H54 (cell line): Measurements from ENCODE around the gene USP6NL.

ENCODE experiments used
- DNase-seq: peaks from one replicate; pipeline ENCODE4 v3.0.0; 2011; ENCODE audit warnings: low spot score, mixed read lengths; ENCODE audit not compliant: insufficient read length
- FAIRE-seq: peaks from 3 replicates; lab custom pipeline; 2011; peaks lifted over from hg19 to GRCh38; lab: Jason Lieb, UNC
- POLR2A ChIP-seq: IDR thresholded peaks from 2 replicates; pipeline ENCODE4 v1.6.1; 2011; ENCODE audit warnings: low read depth, mild to moderate bottlenecking, low read length

Gene USP6NL

DNA sequence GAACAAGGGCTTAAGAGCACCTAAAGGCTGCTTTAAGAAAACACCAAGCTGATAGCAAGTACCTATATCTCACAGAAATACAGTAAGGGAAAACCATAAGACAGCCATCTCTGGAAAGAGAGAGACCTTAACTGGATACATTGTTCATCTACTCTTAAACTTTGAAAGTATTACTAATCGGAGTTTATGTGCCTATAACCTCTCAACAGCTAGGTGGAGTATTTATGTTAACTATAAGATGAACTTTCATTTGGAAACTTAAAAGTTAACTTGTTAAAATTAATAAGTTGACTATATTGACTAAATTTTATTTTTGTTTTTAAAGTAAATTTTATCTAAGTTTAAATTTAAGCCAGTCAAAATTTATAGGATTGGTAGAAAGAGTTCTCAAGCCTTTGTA, 90.6 kb downstream of the USP6NL start:
- DNase-seq (no peak), FAIRE-seq (no peak)
- TF ChIP-seq POLR2A: no peak

GRCh38 chr10:11517150-11517549, 94.3 kb downstream of the USP6NL start:
- FAIRE-seq (peak; percentile 45), DNase-seq (no peak)
- TF ChIP-seq POLR2A: no peak

DNA sequence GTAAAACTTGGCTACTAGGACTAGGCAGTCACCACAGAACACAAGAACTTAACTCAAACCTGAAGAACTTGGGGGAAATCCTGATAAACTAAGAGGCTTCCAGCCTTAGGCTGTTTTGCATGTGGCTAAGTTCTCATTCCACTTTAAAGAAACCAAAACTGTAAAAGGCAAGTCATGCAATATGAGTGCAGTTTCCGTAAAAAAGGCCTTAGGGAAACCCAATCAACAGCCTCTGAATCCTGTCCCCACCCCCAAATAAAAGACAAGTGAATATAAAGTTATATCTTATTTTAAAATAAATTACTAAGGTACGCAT, 95.1 kb downstream of the USP6NL start:
- FAIRE-seq (no peak), DNase-seq (no peak)
- TF ChIP-seq POLR2A: no peak

DNA sequence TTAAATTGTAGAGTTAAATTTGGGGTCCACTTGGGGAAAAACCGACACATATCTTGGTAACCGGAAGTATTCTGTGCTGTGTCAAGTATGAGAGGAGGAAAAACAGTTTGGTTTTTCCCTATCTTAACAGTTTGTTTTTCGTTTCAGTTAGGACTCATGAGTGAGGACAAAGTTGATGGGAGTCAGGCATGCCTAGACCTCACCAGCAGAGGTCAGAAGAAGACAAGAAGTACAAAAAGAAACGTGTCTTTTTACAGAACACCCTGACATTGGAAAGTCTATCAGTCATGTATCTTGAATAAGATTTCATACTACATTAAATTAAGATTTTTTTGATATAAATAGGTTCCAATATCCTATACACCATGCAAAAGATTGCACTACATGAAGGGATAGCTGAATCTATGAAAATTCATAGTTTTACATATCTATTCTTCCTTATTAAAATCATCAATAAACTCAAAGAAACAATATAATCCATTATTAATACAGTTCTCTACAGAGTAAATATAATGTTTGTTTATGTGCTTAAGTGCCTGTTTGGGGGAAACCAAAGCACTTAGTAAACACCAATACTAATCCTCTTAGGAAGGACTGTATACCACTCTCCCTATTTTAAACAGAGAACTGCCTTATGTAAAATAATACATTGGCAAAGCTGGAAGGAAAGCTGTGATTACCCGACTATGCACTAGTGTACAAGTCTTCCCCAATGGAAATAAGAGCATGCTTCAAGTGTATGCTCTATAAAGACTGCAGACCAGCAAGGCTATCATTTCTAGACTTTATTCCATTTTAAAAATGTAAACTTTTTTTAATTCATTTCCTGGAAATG, 95.6 kb downstream of the USP6NL start:
- DNase-seq (no peak), FAIRE-seq (peak; percentile 90)
- no peak for TF ChIP-seq POLR2A

DNA sequence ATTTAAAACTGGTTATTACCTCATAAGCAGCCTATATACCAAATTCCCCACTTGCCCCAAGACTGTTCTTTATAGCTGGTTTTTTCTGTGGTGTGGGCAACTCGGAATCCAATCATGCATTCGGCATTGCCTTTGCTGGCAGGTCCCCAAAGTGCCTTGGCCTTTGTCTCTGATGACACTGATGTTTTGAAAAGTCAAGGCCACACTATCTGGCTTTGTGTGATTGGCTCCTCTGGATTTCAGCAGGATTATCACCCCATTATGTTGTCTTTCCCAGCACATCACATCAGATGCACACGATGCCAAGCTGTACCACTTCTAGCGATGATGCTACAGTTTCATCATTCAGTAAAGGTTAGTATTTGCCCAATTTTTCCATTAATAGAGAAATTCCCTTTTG, 97.7 kb downstream of the USP6NL start:
- FAIRE-seq (no peak), DNase-seq (no peak)
- TF ChIP-seq POLR2A: no peak

DNA sequence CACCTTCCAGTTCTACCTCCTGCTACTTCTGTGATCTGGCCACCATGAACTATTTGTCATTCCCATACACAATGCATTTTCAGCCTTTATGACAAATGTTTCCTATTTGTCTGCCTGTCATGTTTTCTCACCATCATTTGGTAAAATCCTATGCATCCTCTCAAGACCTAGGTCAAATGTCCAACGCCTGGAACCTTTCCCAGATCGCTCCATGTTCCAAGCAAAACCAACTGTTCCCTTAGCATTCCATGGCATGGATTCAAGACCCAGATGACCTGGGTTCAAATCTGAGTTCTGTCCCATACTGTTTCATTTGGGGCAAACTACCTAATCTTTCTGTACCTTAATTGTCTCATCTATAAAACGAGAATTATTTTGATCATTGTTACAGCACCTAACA, 98.9 kb downstream of the USP6NL start:
- FAIRE-seq: no peak

DNA sequence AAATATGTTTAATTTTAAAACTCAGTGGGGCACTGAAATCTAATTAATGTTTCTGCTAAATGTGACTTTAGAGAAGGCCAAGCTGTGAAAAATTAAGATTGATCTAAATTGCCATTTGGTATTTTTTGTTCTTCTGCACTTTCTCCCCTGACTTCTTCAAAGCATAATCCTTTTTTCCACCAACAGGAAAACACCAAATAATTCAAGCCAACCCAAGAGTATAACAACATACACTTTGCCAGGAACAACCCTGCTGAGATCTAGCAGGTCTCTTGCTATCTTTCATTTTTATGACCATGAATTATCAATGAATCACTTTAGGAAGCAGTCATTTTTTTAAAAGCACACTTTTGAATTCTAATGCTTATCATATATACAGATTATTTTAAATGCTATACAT, 100.1 kb downstream of the USP6NL start:
- DNase-seq (no peak), FAIRE-seq (no peak)
- TF ChIP-seq POLR2A: no peak

More for the DNA sequence above, 98.9 kb downstream of the USP6NL start:
- DNase-seq: no peak
- no peak for TF ChIP-seq POLR2A

DNA sequence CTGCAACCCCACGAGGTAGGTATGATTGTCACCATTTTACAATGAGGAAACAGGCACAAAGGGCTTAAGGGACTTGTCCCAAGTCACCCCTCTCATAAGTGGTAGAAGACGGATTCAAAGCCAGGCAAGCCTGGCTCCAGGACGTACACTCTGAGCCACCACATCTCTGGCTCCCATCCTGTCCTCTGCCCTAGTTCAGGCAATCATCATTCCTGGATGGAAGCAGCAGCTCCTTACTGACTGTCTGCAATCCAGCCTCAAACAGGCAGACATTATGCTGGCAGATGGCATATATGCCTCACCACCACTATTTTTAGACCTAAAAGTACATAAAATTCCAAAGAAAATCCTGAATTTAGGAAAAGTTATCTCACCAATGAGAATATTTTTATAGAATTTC, 100.7 kb downstream of the USP6NL start:
- no peak for DNase-seq
- no peak for FAIRE-seq
- TF ChIP-seq POLR2A: no peak

- DNase-seq: no peak
- no peak for TF ChIP-seq POLR2A
- no peak for FAIRE-seq
Measured at GRCh38 chr10:11510281-11510680, 101.2 kb downstream of the USP6NL start.

- no peak for FAIRE-seq
- no peak for DNase-seq
Measured at GRCh38 chr10:11509036-11509435, 102.4 kb downstream of the USP6NL start.

DNA sequence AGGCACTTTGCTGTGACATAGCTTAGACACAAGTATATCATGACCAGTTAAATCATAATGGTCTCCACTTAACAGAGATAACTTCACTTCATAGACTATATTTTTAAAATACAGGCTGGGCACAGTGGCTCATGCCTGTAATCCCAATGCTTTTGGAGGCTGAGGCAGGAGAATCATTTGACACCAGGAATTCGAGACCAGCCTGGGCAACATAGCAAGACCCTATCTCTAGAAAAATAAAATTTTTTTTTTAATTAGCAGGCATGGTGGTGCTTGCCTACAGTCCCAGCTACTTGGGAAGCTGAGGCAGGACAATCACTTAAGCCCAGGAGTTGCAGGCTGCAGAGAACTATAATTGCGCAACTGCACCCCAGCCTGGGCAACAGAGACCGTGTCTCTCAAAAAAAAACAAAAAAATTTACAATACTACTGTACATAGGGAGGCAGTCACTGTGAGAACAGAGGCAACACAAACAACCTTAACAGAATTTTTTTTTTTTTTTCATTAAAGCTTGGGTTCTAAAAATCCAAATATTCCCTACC, 105.1 kb downstream of the USP6NL start:
- no peak for FAIRE-seq
- TF ChIP-seq POLR2A: no peak
- no peak for DNase-seq

More at GRCh38 chr10:11509036-11509435, 102.4 kb downstream of the USP6NL start:
- no peak for TF ChIP-seq POLR2A

GRCh38 chr10:11505639-11506038, 105.8 kb downstream of the USP6NL start:
- no peak for DNase-seq
- TF ChIP-seq POLR2A: no peak
- no peak for FAIRE-seq

DNA sequence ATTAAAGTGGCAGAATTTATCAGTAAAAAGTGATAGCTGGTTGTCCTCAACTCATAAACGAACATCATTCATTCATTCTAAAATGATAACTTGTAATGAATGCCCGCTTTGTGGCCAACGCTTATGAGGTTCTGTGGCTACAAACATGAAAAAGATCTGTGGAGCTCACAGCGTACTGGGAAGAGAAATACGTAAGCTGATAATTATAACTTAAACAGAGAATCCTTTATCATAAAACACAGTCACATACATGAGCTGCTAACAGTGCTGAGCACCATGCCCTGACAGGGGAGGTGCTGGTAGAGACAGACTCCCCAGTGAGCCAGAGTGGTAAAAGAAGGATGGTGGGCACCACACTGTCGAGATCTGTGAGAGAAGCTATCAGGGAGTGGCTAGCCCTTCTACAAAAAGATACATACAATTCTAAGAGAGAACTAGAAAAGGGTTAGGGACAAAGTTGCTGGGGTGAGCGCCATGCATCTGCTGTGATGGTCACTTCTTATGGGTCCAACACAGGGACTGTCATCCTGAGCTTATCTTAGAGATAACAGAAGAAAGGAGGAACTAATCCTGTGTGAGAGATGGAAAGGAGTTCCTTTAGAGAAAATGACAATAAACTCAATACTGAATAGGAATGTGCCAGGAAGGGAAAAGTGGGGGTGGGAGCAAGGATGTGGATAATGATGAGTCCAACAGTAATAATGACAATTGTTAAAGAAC, 106.7 kb downstream of the USP6NL start:
- no peak for TF ChIP-seq POLR2A
- FAIRE-seq: no peak
- DNase-seq: no peak

DNA sequence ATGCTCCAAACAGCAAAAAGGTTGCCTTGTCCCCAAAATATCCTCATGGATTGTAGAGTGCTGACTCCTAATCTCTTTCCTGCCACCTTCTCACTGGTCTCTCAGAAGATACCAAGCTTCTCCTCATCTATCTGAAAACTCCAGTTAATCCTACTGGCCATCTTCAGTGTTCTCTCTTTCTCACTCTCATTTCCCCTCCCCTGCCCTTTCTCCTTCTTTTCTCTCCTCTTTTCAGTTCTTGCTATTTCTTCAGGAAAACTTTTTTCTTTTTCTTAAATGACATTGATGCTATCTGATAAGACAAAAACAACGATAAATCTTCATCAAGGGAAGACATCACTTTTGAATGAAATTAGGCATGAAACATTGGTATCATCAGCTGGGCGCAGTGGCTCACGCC, 109.8 kb downstream of the USP6NL start:
- DNase-seq: no peak
- no peak for TF ChIP-seq POLR2A
- FAIRE-seq: no peak
